HepG2 (cell line): ENCODE results near the gene CCT5. TPM values are rescaled to one million over a fixed set of nuclear protein-coding genes. Genes with fewer than 3 reads are reported as not detected.
A peak's percentile ranks its signal among the peaks of the same experiment; 100 is the strongest.

ENCODE experiments used
- CENPX ChIP-seq: sonication (generic); formaldehyde crosslinking; IDR thresholded peaks from 2 replicates; pipeline ENCODE4 v1.9.0; 2021; ENCODE audit warnings: mild to moderate bottlenecking, missing genetic modification reagents, moderate library complexity
- DPF2 ChIP-seq: sonication (generic); formaldehyde crosslinking; IDR thresholded peaks from 2 replicates; pipeline ENCODE4 v1.4.0; 2020; ENCODE audit warnings: mild to moderate bottlenecking, low read depth, missing genetic modification reagents, borderline replicate concordance
- HNRNPLL ChIP-seq: fragments of 200-400 bp; formaldehyde crosslinking; IDR thresholded peaks from 2 replicates; pipeline ENCODE4 v1.6.1; 2017; ENCODE audit warnings: mild to moderate bottlenecking, low read depth, low read length; ENCODE audit not compliant: poor library complexity, severe bottlenecking
- HOXA7 ChIP-seq: sonication (generic); formaldehyde crosslinking; IDR thresholded peaks from 2 replicates; pipeline ENCODE4 v1.8.1; 2022; ENCODE audit warnings: mild to moderate bottlenecking, missing genetic modification reagents, moderate library complexity
- ISL2 ChIP-seq: sonication (generic); formaldehyde crosslinking; IDR thresholded peaks from 2 replicates; pipeline ENCODE4 v1.5.0; 2020; ENCODE audit warnings: missing genetic modification reagents
- KDM4B ChIP-seq: sonication (generic); formaldehyde crosslinking; IDR thresholded peaks from 2 replicates; pipeline ENCODE4 v1.4.0; 2020; ENCODE audit warnings: missing genetic modification reagents
- NFATC3 ChIP-seq: sonication (generic); formaldehyde crosslinking; IDR thresholded peaks from 2 replicates; pipeline ENCODE4 v1.5.1; 2020; ENCODE audit warnings: mild to moderate bottlenecking, missing genetic modification reagents
- PHF5A ChIP-seq: IDR thresholded peaks from one replicate; pipeline ENCODE4 v1.6.1; 2018; ENCODE audit warnings: low read depth, missing genetic modification reagents; ENCODE audit not compliant: unreplicated experiment
- POLR2AphosphoS5 ChIP-seq: IDR thresholded peaks from 2 replicates; pipeline ENCODE4 v1.6.1; 2012; ENCODE audit warnings: low read depth, low read length
- POLR2G ChIP-seq: fragments of 200-400 bp; formaldehyde crosslinking; IDR thresholded peaks from 2 replicates; pipeline ENCODE4 v1.6.1; 2018; ENCODE audit warnings: mild to moderate bottlenecking, low read depth, low read length, moderate library complexity
- PTBP1 ChIP-seq: fragments of 200-400 bp; formaldehyde crosslinking; IDR thresholded peaks from 2 replicates; pipeline ENCODE4 v1.6.1; 2018; ENCODE audit warnings: low read length, low read depth; ENCODE audit not compliant: poor library complexity, severe bottlenecking
- RCOR2 ChIP-seq: IDR thresholded peaks from 2 replicates; pipeline ENCODE4 v1.6.1; 2016; ENCODE audit warnings: missing biosample characterization, missing genetic modification reagents
- THAP11 ChIP-seq: IDR thresholded peaks from 2 replicates; pipeline ENCODE4 v1.6.1; 2016; ENCODE audit warnings: missing biosample characterization, missing genetic modification reagents
- TOE1 ChIP-seq: sonication (generic); formaldehyde crosslinking; IDR thresholded peaks from 2 replicates; pipeline ENCODE4 v1.4.0; 2020; ENCODE audit warnings: mild to moderate bottlenecking, missing genetic modification reagents
- TRIM24 ChIP-seq: sonication (generic); formaldehyde crosslinking; IDR thresholded peaks from 2 replicates; pipeline ENCODE4 v1.8.0; 2022; ENCODE audit warnings: mild to moderate bottlenecking, missing genetic modification reagents
- USF2 ChIP-seq, 2 experiments: sonication (generic) in 1 of 2; formaldehyde crosslinking in 1 of 2; IDR thresholded peaks; 2 replicates each; pipeline versions ENCODE4 v1.5.1 to v1.6.1; 2011 to 2020; ENCODE audit warnings: borderline replicate concordance in 1 of 2, low read depth in 1 of 2, low read length in 1 of 2, mild to moderate bottlenecking in 1 of 2, missing genetic modification reagents in 1 of 2, moderate library complexity in 1 of 2
- ZNF337 ChIP-seq: sonication (generic); formaldehyde crosslinking; IDR thresholded peaks from 2 replicates; pipeline ENCODE4 v1.5.1; 2020; ENCODE audit warnings: missing genetic modification reagents, low read depth, mild to moderate bottlenecking, borderline replicate concordance
- ZNF446 ChIP-seq: sonication (generic); formaldehyde crosslinking; IDR thresholded peaks from 2 replicates; pipeline ENCODE4 v1.5.0; 2020; ENCODE audit warnings: mild to moderate bottlenecking, missing genetic modification reagents
- ZNF7 ChIP-seq: IDR thresholded peaks from 2 replicates; pipeline ENCODE4 v1.6.1; 2016; ENCODE audit warnings: missing biosample characterization, missing genetic modification reagents
- polyA plus RNA-seq, 8 experiments: library from polyadenylated mRNA; depleted of rRNA in 3 of 8; stranded (reverse) in 7 of 8; unstranded in 1 of 8; fragments of >200 nt; fragmentation: Illumina TruSeq in 4 of 8; extraction: Trizol in 4 of 8; gene quantifications; 2 replicates each; pipeline versions ENCODE4 v1.2.1 to v1.2.3, GENCODE V29; 2011 to 2016; ENCODE audit warnings: low read depth in 4 of 8, missing spikeins in 1 of 8, mixed read lengths in 1 of 8; ENCODE audit not compliant: insufficient read depth in 1 of 8
- total RNA-seq, 5 experiments: library from RNA; depleted of rRNA; stranded (reverse); fragments of >200 nt; fragmentation: Illumina TruSeq; extraction: Trizol; gene quantifications; 2 replicates each; pipeline ENCODE4 v1.2.3, GENCODE V29; 2016; ENCODE audit warnings: low read depth in 1 of 5
- TF ChIP-seq, protein P1 (sequence below), 2 experiments: sonication (generic) in 1 of 2; formaldehyde crosslinking in 1 of 2; IDR thresholded peaks; 2 replicates each; pipeline versions ENCODE4 v1.4.0 to v1.6.1; 2018 to 2020; ENCODE audit warnings: missing genetic modification reagents in 2 of 2, borderline replicate concordance in 1 of 2, low read depth in 1 of 2, mild to moderate bottlenecking in 1 of 2, missing biosample characterization in 1 of 2
- TF ChIP-seq, protein P2 (sequence below): sonication (generic); formaldehyde crosslinking; IDR thresholded peaks from 2 replicates; pipeline ENCODE4 v1.8.0; 2022; ENCODE audit warnings: mild to moderate bottlenecking, missing genetic modification reagents, borderline replicate concordance
- TF ChIP-seq, protein P3 (sequence below): sonication (generic); formaldehyde crosslinking; IDR thresholded peaks from 2 replicates; pipeline ENCODE4 v1.5.0; 2020; ENCODE audit warnings: mild to moderate bottlenecking, missing genetic modification reagents, moderate library complexity

CCT5 gene
- total and polyA plus RNA-seq, 2 of the 13 experiments (the other 11 are each of a cell fraction or from before 2014, with no cell fraction given): 319 to 708 TPM

- TF ChIP-seq ZNF337 (CRISPR knock-in tag): 0 out of 2 replicates have a peak, but pooled peaks have one; percentile 42
- TF ChIP-seq TRIM24 (CRISPR knock-in tag): no peak
- TF ChIP-seq HNRNPLL: peak; percentile 42
- no peak for TF ChIP-seq RCOR2
- TF ChIP-seq NFATC3 (CRISPR knock-in tag): no peak
- TF ChIP-seq POLR2AphosphoS5: peak; percentile 91
- TF ChIP-seq TOE1 (CRISPR knock-in tag): no peak; the same call in 1 of the 2 replicates
- TF ChIP-seq PTBP1: no peak
- TF ChIP-seq KDM4B: no peak
- TF ChIP-seq, protein P1, sequence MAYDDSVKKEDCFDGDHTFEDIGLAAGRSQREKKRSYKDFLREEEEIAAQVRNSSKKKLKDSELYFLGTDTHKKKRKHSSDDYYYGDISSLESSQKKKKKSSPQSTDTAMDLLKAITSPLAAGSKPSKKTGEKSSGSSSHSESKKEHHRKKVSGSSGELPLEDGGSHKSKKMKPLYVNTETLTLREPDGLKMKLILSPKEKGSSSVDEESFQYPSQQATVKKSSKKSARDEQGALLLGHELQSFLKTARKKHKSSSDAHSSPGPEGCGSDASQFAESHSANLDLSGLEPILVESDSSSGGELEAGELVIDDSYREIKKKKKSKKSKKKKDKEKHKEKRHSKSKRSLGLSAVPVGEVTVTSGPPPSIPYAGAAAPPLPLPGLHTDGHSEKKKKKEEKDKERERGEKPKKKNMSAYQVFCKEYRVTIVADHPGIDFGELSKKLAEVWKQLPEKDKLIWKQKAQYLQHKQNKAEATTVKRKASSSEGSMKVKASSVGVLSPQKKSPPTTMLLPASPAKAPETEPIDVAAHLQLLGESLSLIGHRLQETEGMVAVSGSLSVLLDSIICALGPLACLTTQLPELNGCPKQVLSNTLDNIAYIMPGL (CRISPR knock-in tag; IDR thresholded peaks at IDR 0.05; ENCODE audit: borderline replicate concordance in 1 of 2, low read depth in 1 of 2): peak; percentile 57 to 68; a peak in 3 of 4 replicates
- TF ChIP-seq, protein P2, sequence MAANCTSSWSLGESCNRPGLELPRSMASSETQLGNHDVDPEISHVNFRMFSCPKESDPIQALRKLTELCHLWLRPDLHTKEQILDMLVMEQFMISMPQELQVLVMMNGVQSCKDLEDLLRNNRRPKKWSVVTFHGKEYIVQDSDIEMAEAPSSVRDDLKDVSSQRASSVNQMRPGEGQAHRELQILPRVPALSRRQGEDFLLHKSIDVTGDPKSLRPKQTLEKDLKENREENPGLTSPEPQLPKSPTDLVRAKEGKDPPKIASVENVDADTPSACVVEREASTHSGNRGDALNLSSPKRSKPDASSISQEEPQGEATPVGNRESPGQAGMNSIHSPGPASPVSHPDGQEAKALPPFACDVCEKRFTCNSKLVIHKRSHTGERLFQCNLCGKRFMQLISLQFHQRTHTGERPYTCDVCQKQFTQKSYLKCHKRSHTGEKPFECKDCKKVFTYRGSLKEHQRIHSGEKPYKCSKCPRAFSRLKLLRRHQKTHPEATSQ (CRISPR knock-in tag): no peak
- TF ChIP-seq PHF5A: no peak
- TF ChIP-seq, protein P3, sequence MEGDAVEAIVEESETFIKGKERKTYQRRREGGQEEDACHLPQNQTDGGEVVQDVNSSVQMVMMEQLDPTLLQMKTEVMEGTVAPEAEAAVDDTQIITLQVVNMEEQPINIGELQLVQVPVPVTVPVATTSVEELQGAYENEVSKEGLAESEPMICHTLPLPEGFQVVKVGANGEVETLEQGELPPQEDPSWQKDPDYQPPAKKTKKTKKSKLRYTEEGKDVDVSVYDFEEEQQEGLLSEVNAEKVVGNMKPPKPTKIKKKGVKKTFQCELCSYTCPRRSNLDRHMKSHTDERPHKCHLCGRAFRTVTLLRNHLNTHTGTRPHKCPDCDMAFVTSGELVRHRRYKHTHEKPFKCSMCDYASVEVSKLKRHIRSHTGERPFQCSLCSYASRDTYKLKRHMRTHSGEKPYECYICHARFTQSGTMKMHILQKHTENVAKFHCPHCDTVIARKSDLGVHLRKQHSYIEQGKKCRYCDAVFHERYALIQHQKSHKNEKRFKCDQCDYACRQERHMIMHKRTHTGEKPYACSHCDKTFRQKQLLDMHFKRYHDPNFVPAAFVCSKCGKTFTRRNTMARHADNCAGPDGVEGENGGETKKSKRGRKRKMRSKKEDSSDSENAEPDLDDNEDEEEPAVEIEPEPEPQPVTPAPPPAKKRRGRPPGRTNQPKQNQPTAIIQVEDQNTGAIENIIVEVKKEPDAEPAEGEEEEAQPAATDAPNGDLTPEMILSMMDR (CRISPR knock-in tag): no peak
- TF ChIP-seq CENPX (CRISPR knock-in tag): no peak
- no peak for TF ChIP-seq HOXA7
- no peak for TF ChIP-seq DPF2 (CRISPR knock-in tag)
- TF ChIP-seq THAP11: peak; percentile 71
- TF ChIP-seq POLR2G: peak; percentile 89
- TF ChIP-seq ZNF446 (CRISPR knock-in tag): no peak
- TF ChIP-seq ISL2 (CRISPR knock-in tag): no peak
- TF ChIP-seq USF2 (IDR thresholded peaks at IDR 0.05; ENCODE audit: low read depth, low read length): no peak
- TF ChIP-seq USF2 (CRISPR knock-in tag; IDR thresholded peaks at IDR 0.05; ENCODE audit: borderline replicate concordance): no peak
- no peak for TF ChIP-seq ZNF7
Measured at GRCh38 chr5:10249948-10250805, at the start of gene CCT5 (continued).
